ENCODE results near the gene PIP5K1A.

DNA sequence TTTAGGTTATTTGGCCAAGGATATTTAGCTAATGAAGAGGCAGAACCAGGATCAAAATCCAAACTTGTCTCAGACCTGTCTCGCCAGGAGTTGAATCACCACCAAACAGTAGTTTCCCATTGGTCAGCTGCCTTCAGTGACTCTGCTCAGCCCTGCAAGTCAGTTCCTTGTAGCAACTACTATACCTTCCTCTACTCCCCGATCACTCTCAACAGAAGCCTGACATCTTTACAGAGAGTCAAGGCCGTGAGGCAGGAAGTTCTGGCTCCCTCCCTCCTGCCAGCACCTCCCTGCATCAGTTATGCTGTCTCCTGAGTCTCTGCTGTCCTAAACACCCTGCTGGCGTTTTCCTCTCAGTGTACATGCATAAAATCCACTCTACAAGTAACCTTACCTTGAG lies 69.4 kb downstream of the PIP5K1A start:
- TF ChIP-seq, protein P1, sequence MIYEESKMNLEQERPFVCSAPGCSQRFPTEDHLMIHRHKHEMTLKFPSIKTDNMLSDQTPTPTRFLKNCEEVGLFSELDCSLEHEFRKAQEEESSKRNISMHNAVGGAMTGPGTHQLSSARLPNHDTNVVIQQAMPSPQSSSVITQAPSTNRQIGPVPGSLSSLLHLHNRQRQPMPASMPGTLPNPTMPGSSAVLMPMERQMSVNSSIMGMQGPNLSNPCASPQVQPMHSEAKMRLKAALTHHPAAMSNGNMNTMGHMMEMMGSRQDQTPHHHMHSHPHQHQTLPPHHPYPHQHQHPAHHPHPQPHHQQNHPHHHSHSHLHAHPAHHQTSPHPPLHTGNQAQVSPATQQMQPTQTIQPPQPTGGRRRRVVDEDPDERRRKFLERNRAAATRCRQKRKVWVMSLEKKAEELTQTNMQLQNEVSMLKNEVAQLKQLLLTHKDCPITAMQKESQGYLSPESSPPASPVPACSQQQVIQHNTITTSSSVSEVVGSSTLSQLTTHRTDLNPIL (CRISPR knock-in tag; IDR thresholded peaks at IDR 0.05; ENCODE audit: low read depth) = no peak
- no peak for TF ChIP-seq ARNTL (CRISPR knock-in tag; IDR thresholded peaks at IDR 0.05; ENCODE audit: borderline replicate concordance, low read depth)
